PC-3 (cell line): Measurements from ENCODE around the gene PASK. TPM values are rescaled to one million over a fixed set of nuclear protein-coding genes. Genes with fewer than 3 reads are reported as not detected.

Experiments used
- ATAC-seq: fragments of 200-7000 bp; cut with Tn5 transposase; 2 replicates; pipeline ENCODE4 v1.9.1; 2020; ENCODE audit warnings: mild to moderate bottlenecking, moderate library complexity
- BruUV-seq: library from RNA; stranded (reverse); fragments of 400-500 nt; replicated peaks from 2 replicates; lab custom pipeline; 2021; lab: Mats Ljungman, UMichigan
- CTCF ChIA-PET: fragments of 300-600 bp; sonication (Branson Sonifier 250); formaldehyde crosslinking; loops from one replicate; lab custom pipeline; 2022; ENCODE audit warnings: antibody characterized with exemption; lab: Charles Lee
- POLR2A ChIA-PET: fragments of 300-600 bp; sonication (Branson Sonifier 250); formaldehyde crosslinking; loops from one replicate; lab custom pipeline; 2022; ENCODE audit warnings: antibody characterized with exemption; ENCODE audit not compliant: unreplicated experiment; lab: Charles Lee
- DNase-seq: peaks from one replicate; pipeline ENCODE4 v3.0.0-alpha.2; 2015
- H2AFZ ChIP-seq: fragments of 300-600 bp; sonication (generic); 2 replicates; pipeline ENCODE4 v1.6.0; 2016; ENCODE audit warnings: antibody characterized with exemption, low read length
- H3F3A ChIP-seq: fragments of 300-600 bp; sonication (generic); one replicate; pipeline ENCODE4 v1.6.0; 2017; ENCODE audit warnings: antibody characterized with exemption, low read length, control low read depth, mild to moderate bottlenecking; ENCODE audit not compliant: unreplicated experiment
- H3K27ac ChIP-seq: fragments of 300-600 bp; sonication (generic); 2 replicates; pipeline ENCODE4 v1.5.1; 2016; ENCODE audit warnings: mild to moderate bottlenecking, low read length
- H3K27me3 ChIP-seq: fragments of 300-600 bp; sonication (generic); 2 replicates; pipeline ENCODE4 v1.6.1; 2016; ENCODE audit warnings: low read length, mixed read lengths
- H3K36me3 ChIP-seq: fragments of 300-600 bp; sonication (generic); 2 replicates; pipeline ENCODE4 v1.6.1; 2016; ENCODE audit warnings: low read depth, mixed run types, low read length, mixed read lengths
- H3K4me1 ChIP-seq: fragments of 300-600 bp; sonication (generic); 2 replicates; pipeline ENCODE4 v1.5.1; 2016; ENCODE audit warnings: low read length; ENCODE audit not compliant: insufficient read depth
- H3K4me2 ChIP-seq: fragments of 300-600 bp; sonication (generic); 2 replicates; pipeline ENCODE4 v1.6.0; 2016; ENCODE audit warnings: low read length
- H3K4me3 ChIP-seq: fragments of 300-600 bp; sonication (generic); 2 replicates; pipeline ENCODE4 v1.5.1; 2016; ENCODE audit warnings: mild to moderate bottlenecking, low read length, mixed read lengths
- H3K79me2 ChIP-seq: fragments of 300-600 bp; sonication (generic); 2 replicates; pipeline ENCODE4 v1.6.1; 2017; ENCODE audit warnings: low read length, mixed read lengths
- H3K9ac ChIP-seq: fragments of 300-600 bp; sonication (generic); 2 replicates; pipeline ENCODE4 v1.6.0; 2016; ENCODE audit warnings: mild to moderate bottlenecking, low read length
- H3K9me2 ChIP-seq: fragments of 300-600 bp; sonication (generic); replicated peaks from 2 replicates; pipeline ENCODE4 v1.6.1; 2016; ENCODE audit warnings: mixed run types, low read length, mixed read lengths
- H3K9me3 ChIP-seq: fragments of 300-600 bp; sonication (generic); 2 replicates; pipeline ENCODE4 v1.6.1; 2016; ENCODE audit warnings: low read length, mixed read lengths
- H4K20me1 ChIP-seq: fragments of 300-600 bp; sonication (generic); 2 replicates; pipeline ENCODE4 v1.6.1; 2016; ENCODE audit warnings: low read length, mixed read lengths
- CTCF ChIP-seq: fragments of 300-600 bp; sonication (generic); conservative IDR thresholded peaks from 2 replicates; pipeline ENCODE4 v1.5.1; 2017; ENCODE audit warnings: antibody characterized with exemption, low read depth, mild to moderate bottlenecking, low read length
- EZH2 ChIP-seq: fragments of 300-600 bp; sonication (generic); IDR thresholded peaks from one replicate; pipeline ENCODE4 v1.6.1; 2017; ENCODE audit warnings: antibody characterized with exemption, mild to moderate bottlenecking, low read length; ENCODE audit not compliant: unreplicated experiment
- EZH2phosphoT487 ChIP-seq: fragments of 300-600 bp; sonication (generic); IDR thresholded peaks from 2 replicates; pipeline ENCODE4 v1.6.1; 2018; ENCODE audit warnings: mild to moderate bottlenecking, antibody characterized with exemption, low read length, borderline replicate concordance
- intact Hi-C: fragments of 100-400 bp; cut with micrococcal nuclease; formaldehyde crosslinking; loops from 2 replicates; pipeline ENCODE4 v1.9.0; 2023
- total RNA-seq: library from RNA; depleted of rRNA; stranded (reverse); fragments of >200 nt; gene quantifications from 2 replicates; pipeline ENCODE4 v1.2.3, GENCODE V29; 2014

The PASK gene
- total RNA-seq, 1 experiment from 2014 or later, result 4.1 TPM

GRCh38 chr2:241150660-241151530 lies 1.6 kb upstream of the PASK start:
- Histone ChIP-seq H3F3A (no peaks in the 10 kb centered on the region), H3K9me2 (no peaks in the 10 kb centered on the region), H3K4me1 (no peaks in the 10 kb centered on the region), H3K79me2 (peaks cover 9% of the 10 kb centered on the region), H3K27me3 (no peaks in the 10 kb centered on the region), H3K27ac (no peak overlapping the region), H3K9me3 (no peaks in the 10 kb centered on the region), H3K9ac (peak overlapping the region; percentile 69), H3K4me2 (peak overlapping the region; percentile 84), H4K20me1 (no peaks in the 10 kb centered on the region), H3K4me3 (peak overlapping the region; percentile 72), H2AFZ (peak overlapping the region; percentile 61; the same call in 1 of the 2 replicates), H3K36me3 (no peaks in the 10 kb centered on the region)
- DNase-seq, result no peak
- POLR2A ChIA-PET, result no interaction called here
- intact Hi-C loops, result no loop called here
- BruUV-seq, result TSS peak; percentile 28
- no peak for ATAC-seq
- CTCF ChIA-PET, result no interaction called here
- TF ChIP-seq EZH2, result no peak
- TF ChIP-seq EZH2phosphoT487, result no peak
- TF ChIP-seq CTCF, result no peak

DNA sequence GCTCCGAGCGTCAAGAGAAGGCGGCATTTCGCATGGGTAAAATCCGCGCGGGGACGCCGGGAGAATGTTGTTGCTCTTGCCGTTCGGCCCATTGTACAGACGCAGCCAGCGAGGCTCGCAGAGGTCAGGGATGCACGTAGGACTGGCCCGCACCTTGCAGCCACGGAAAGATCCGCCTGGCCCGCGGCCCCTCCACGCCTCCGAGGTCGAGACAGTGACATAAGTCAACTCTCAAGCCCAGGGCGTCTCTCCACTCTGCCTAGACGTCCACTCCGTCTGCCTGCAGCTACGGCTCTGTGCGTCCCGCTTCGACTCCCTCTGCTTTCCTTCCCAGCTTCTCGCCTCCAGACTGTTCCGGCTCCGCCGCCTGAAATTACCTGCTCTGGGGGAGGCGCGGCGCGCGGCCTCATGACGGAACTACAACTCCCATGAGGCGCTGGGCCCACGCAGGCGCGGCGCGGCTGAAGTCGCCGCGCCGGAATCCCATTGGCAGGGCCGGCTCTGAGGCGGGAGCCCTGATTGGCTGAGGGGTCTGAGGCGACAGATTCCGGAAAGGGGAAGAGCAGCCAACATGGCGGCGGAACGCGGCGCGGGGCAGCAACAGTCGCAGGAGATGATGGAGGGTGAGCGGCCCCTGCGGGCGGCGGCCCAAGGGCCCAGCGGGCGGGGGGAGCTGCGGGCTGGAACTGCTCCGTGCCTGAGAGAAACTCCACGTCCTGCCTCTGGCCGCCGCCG lies 820 bp upstream of the PASK start, which contains the start of gene PPP1R7:
Gene PPP1R7 (plus strand): TSS at position 543 of the 735 bp plus-strand sequence. CDS start 29 bp downstream, at position 572.
- TF ChIP-seq EZH2phosphoT487 (no peak), CTCF (no peak), EZH2 (no peak)
- H3K9ac ChIP-seq, result peak within 1 kb of the TSS; percentile 69
- CTCF ChIA-PET, result interaction anchor here (0.6 kb wide), 1 partner anchor 165 kb away, joined by 4 read pairs; no protein-coding TSS in a partner anchor
- POLR2A ChIA-PET, result no interaction called here
- H4K20me1 ChIP-seq, result no peaks in the 10 kb centered on the region
- no peak within 1 kb of the TSS for H3K27ac ChIP-seq
- H3K4me1 ChIP-seq, result no peaks in the 10 kb centered on the region
- DNase-seq, result peak; percentile 77
- no peaks in the 10 kb centered on the region for H3K9me3 ChIP-seq
- H3K27me3 ChIP-seq, result no peaks in the 10 kb centered on the region
- peak; percentile 80 for ATAC-seq
- no peaks in the 10 kb centered on the region for H3F3A ChIP-seq
- H3K4me2 ChIP-seq, result peak within 1 kb of the TSS; percentile 84
- no TSS peak for BruUV-seq
- H3K36me3 ChIP-seq, result no peaks in the 10 kb centered on the region
- intact Hi-C loops, result no loop called here
- H3K4me3 ChIP-seq, result peak within 1 kb of the TSS; percentile 72
- H3K9me2 ChIP-seq, result no peaks in the 10 kb centered on the region
- peak within 1 kb of the TSS; percentile 74 for H2AFZ ChIP-seq
- peaks cover 9% of the 10 kb centered on the region for H3K79me2 ChIP-seq
